Loucy (cell line): ENCODE results near the gene UNC5B.

Source experiments
- H2AFZ ChIP-seq: fragments of 200-600 bp; sonication (generic); 2 replicates; pipeline ENCODE4 v1.6.0; 2016; ENCODE audit warnings: antibody characterized with exemption, mild to moderate bottlenecking, low read length, moderate library complexity
- H3F3A ChIP-seq: fragments of 200-600 bp; 2 replicates; pipeline ENCODE4 v1.6.0; 2016; ENCODE audit warnings: antibody characterized with exemption, low read depth, mild to moderate bottlenecking
- H3K27me3 ChIP-seq: fragments of 200-600 bp; sonication (generic); 2 replicates; pipeline ENCODE4 v1.6.1; 2014; ENCODE audit warnings: low read length, mild to moderate bottlenecking; ENCODE audit not compliant: insufficient read depth, poor library complexity, severe bottlenecking
- H3K36me3 ChIP-seq: fragments of 200-600 bp; sonication (generic); 2 replicates; pipeline ENCODE4 v1.6.1; 2016; ENCODE audit warnings: low read length; ENCODE audit not compliant: insufficient read depth
- H3K4me1 ChIP-seq: fragments of 200-600 bp; sonication (generic); 2 replicates; pipeline ENCODE4 v1.5.1; 2014; ENCODE audit warnings: low read length, mild to moderate bottlenecking; ENCODE audit not compliant: insufficient read depth, poor library complexity, severe bottlenecking
- H3K4me2 ChIP-seq: fragments of 200-600 bp; sonication (generic); 2 replicates; pipeline ENCODE4 v1.6.0; 2014; ENCODE audit warnings: antibody characterized with exemption, low read length, low read depth, mild to moderate bottlenecking; ENCODE audit not compliant: poor library complexity, severe bottlenecking
- H3K4me3 ChIP-seq: fragments of 200-600 bp; sonication (generic); 2 replicates; pipeline ENCODE4 v1.5.1; 2014; ENCODE audit warnings: low read length, mild to moderate bottlenecking, mixed read lengths; ENCODE audit not compliant: poor library complexity, severe bottlenecking
- H3K79me2 ChIP-seq: fragments of 200-600 bp; sonication (generic); 2 replicates; pipeline ENCODE4 v1.6.1; 2014; ENCODE audit warnings: low read length; ENCODE audit not compliant: insufficient read depth
- H3K9ac ChIP-seq: fragments of 200-600 bp; sonication (generic); 2 replicates; pipeline ENCODE4 v1.6.0; 2014; ENCODE audit warnings: mild to moderate bottlenecking, low read depth, low read length, moderate library complexity; ENCODE audit not compliant: poor library complexity, severe bottlenecking
- H3K9me2 ChIP-seq: fragments of 200-600 bp; sonication (generic); replicated peaks from 2 replicates; pipeline ENCODE4 v1.6.1; 2016; ENCODE audit warnings: low read depth, low read length, mixed read lengths
- H3K9me3 ChIP-seq: fragments of 200-600 bp; sonication (generic); 2 replicates; pipeline ENCODE4 v1.6.1; 2014; ENCODE audit warnings: mild to moderate bottlenecking, antibody characterized with exemption, low read length, low read depth; ENCODE audit not compliant: insufficient read depth
- H4K20me1 ChIP-seq: fragments of 200-600 bp; sonication (generic); 2 replicates; pipeline ENCODE4 v1.6.0; 2014; ENCODE audit warnings: antibody characterized with exemption, low read length, mild to moderate bottlenecking; ENCODE audit not compliant: insufficient read depth, poor library complexity, severe bottlenecking
- CTCF ChIP-seq: fragments of 200-600 bp; sonication (generic); conservative IDR thresholded peaks from 2 replicates; pipeline ENCODE4 v1.5.1; 2014; ENCODE audit warnings: mild to moderate bottlenecking, antibody characterized with exemption, low read length
- EZH2phosphoT487 ChIP-seq: fragments of 200-600 bp; IDR thresholded peaks from 2 replicates; pipeline ENCODE4 v1.6.1; 2018; ENCODE audit warnings: antibody characterized with exemption, mild to moderate bottlenecking, moderate library complexity, borderline replicate concordance

Gene UNC5B

DNA sequence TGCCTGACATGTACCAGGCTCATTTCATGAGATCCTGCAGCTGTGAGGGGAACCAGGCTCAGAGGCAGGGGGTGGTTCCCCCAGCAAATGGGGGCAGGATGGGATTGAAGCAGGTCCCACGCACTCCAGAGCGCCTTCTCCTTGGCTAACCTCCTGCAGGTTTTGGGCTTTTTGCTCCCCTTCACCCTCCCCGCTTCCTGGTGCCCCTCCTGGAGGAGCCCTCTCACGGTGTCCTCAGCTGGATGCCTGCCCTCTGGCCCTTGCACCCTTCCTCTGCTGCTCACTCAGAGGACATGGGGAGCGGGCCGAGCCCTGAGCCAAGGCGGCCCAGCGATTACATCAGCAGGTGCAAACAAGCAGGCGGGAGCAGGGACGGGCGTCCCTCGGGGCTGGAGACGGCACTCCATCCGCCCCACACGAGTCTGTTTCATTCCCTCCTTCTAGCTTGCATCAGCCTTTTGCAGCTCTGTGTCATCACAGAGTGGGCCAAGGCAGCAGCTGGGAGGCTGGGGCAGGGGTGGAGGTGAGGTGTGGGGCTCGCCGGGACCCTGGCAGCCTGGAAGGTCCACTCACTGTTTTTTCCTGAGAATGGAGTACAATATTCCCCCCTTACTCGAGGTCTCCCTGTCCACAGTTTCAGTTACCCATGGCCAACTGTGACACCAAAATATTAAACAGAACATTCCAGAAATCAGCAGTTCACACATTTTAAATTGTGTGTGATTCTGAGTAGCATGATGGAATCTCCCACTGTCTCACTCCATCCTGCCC lies 54.0 kb downstream of the UNC5B start:
- no peak overlapping the region for H3K4me2 ChIP-seq
- H2AFZ ChIP-seq, result no peak overlapping the region
- TF ChIP-seq CTCF (no peak), EZH2phosphoT487 (no peak)
- H3K4me3 ChIP-seq, result no peak overlapping the region
- H3F3A ChIP-seq, result no peaks in the 10 kb centered on the region
- H3K9me3 ChIP-seq, result no peaks in the 10 kb centered on the region
- H3K36me3 ChIP-seq, result no peaks in the 10 kb centered on the region
- H4K20me1 ChIP-seq, result no peaks in the 10 kb centered on the region
- no peaks in the 10 kb centered on the region for H3K9me2 ChIP-seq
- no peak overlapping the region for H3K9ac ChIP-seq
- H3K4me1 ChIP-seq, result peaks cover 1% of the 10 kb centered on the region
- no peaks in the 10 kb centered on the region for H3K79me2 ChIP-seq
- H3K27me3 ChIP-seq, result no peaks in the 10 kb centered on the region

- no peak overlapping the region for H3K4me2 ChIP-seq
- no peak overlapping the region for H3K4me3 ChIP-seq
- no peaks in the 10 kb centered on the region for H3K9me3 ChIP-seq
- no peaks in the 10 kb centered on the region for H3K9me2 ChIP-seq
- H3K36me3 ChIP-seq, result no peaks in the 10 kb centered on the region
- no peaks in the 10 kb centered on the region for H3K79me2 ChIP-seq
- H2AFZ ChIP-seq, result no peak overlapping the region
- no peaks in the 10 kb centered on the region for H4K20me1 ChIP-seq
- H3K9ac ChIP-seq, result no peak overlapping the region
- H3F3A ChIP-seq, result no peaks in the 10 kb centered on the region
- H3K27me3 ChIP-seq, result no peaks in the 10 kb centered on the region
- peaks cover 7% of the 10 kb centered on the region for H3K4me1 ChIP-seq
- TF ChIP-seq CTCF (no peak), EZH2phosphoT487 (no peak)
These were observed 54.6 kb downstream of the UNC5B start for GRCh38 chr10:71266918-71267442.

DNA sequence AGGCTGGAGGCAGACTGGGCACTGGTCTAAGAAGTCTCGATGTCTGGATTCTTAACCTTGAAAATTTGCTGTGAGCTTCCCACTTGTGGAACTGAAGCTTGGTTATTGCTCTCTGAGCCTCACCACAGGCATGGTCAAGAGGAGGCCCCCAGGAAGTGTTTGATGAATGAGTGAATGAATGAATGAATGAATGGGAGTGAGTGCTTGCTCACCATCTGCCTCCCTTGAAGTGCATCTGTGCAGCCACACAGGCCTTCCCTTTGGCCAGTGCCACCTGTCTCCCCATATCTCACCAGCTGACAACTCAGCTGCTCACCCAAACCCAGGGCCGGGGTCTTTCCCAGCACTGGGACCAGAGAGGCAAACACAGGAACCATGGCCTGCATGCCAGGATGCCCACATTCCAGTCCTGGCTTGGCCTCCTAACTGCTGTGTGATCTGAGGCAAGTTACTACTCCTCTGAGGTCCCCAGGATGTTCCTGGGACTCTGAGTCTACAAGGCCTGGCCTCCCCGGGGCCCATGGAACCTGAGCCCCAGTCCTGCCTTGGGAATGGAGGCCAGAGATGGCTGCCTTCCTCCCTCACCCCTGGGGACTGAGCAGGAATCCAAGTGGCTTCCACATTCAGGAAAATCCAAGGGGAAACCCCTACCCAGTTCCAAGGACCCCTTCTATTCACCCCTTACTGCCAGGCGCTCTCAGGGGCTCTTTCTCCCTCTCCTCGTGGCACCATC lies 55.3 kb downstream of the UNC5B start:
- no peaks in the 10 kb centered on the region for H3K9me3 ChIP-seq
- no peaks in the 10 kb centered on the region for H3K36me3 ChIP-seq
- H3K79me2 ChIP-seq, result no peaks in the 10 kb centered on the region
- no peak overlapping the region for H3K9ac ChIP-seq
- H3K9me2 ChIP-seq, result no peaks in the 10 kb centered on the region
- H3K4me3 ChIP-seq, result no peak overlapping the region
- TF ChIP-seq CTCF, result no peak
- TF ChIP-seq EZH2phosphoT487, result no peak
- H3K27me3 ChIP-seq, result no peaks in the 10 kb centered on the region
- H4K20me1 ChIP-seq, result no peaks in the 10 kb centered on the region
- no peak overlapping the region for H2AFZ ChIP-seq
- no peak overlapping the region for H3K4me2 ChIP-seq
- H3F3A ChIP-seq, result no peaks in the 10 kb centered on the region
- H3K4me1 ChIP-seq, result peaks cover 7% of the 10 kb centered on the region
